ENCODE measurements around the gene JMJD6. TPM values are rescaled to one million over a fixed set of nuclear protein-coding genes. Genes with fewer than 3 reads are reported as not detected.

The JMJD6 gene
- total RNA-seq, 2 donors from 2014 or later = 32.4 to 36.1 TPM

DNA sequence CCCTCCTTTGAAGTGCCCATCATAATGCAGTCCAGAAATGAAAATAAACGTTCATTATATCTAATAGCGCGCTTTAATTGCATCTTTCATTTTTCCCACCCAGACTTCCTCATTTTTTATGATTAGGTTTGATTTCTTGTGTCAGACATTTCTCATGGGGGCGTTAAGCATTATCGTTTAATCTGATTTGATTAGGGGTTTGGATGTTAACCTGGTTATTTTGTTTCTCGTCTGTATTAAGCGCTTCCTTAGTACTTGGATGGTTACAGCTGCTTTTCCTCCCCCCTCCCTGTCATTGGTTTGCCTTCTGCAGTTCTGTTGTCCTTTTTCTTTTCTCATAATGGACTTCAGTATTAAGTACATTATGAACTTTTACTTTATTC is 12.1 kb upstream of the JMJD6 start:
- TF ChIP-seq, protein P1, sequence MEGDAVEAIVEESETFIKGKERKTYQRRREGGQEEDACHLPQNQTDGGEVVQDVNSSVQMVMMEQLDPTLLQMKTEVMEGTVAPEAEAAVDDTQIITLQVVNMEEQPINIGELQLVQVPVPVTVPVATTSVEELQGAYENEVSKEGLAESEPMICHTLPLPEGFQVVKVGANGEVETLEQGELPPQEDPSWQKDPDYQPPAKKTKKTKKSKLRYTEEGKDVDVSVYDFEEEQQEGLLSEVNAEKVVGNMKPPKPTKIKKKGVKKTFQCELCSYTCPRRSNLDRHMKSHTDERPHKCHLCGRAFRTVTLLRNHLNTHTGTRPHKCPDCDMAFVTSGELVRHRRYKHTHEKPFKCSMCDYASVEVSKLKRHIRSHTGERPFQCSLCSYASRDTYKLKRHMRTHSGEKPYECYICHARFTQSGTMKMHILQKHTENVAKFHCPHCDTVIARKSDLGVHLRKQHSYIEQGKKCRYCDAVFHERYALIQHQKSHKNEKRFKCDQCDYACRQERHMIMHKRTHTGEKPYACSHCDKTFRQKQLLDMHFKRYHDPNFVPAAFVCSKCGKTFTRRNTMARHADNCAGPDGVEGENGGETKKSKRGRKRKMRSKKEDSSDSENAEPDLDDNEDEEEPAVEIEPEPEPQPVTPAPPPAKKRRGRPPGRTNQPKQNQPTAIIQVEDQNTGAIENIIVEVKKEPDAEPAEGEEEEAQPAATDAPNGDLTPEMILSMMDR (IDR thresholded peaks at IDR 0.05) = no peak
- H3K27me3 ChIP-seq (replicated peaks; ENCODE audit: insufficient read depth) = no peaks in the 10 kb centered on the region
- ATAC-seq (ENCODE audit: insufficient number of reproducible peaks, low FRiP score, low read depth) = no peak
- H3K27ac ChIP-seq = peak overlapping the region; percentile 98 to 99
- no peak for DNase-seq (ENCODE audit: low spot score)
- H3K9me3 ChIP-seq = no peaks in the 10 kb centered on the region
- H3K36me3 ChIP-seq = peaks cover 10% of the 10 kb centered on the region
- H3K4me1 ChIP-seq (ENCODE audit: control insufficient read depth in 1 of 2, low read depth in 2 of 2) = peaks cover 40 to 60% of the 10 kb centered on the region in 2 donors
- H3K4me3 ChIP-seq = peak overlapping the region; percentile 89

DNA sequence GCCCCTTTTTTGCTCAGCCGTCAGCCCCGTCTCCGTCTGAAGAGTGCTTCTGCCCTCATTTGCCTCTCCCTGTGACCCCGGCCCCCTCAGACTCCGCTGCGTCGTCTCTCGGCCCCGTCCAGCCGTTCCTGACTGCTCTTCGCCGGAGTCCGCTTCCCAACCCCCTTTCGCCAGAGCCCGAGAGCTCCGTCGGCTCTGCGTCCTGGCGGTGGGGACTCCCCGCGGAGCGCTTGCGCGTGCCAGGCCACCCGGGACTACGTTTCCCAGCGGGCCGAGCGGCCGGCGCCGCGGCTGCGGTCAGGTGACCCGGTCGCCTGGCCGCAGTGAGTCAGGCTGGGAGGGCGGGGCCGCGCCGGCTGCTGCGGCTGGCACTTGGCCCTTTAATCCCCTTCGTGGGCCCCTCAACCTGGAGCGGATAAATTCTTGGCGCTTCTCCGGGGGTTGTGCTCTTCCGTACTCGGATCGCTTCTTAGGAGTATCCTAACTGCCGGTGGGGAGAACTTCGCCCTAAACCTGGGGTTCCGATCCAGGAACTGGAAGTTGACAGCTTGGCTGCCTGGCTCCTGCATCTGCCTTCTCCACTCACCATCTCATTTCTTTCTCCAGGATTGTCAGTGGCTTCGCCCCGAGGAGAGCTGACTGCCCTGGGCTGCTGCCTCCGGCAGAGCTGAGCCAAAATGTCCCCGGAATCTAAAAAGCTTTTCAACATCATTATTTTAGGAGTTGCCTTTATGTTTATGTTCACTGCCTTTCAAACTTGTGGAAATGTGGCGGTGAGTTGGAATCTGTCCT is 11.5 kb upstream of the JMJD6 start, which contains the start of gene MFSD11:
Gene MFSD11 (plus strand): TSS at position 444 of the 792 bp plus-strand sequence. CDS start 234 bp downstream, at position 678.
- H3K4me1 ChIP-seq (ENCODE audit: control insufficient read depth in 1 of 2, low read depth in 2 of 2) = peaks cover 42 to 66% of the 10 kb centered on the region in 2 donors
- DNase-seq (ENCODE audit: low spot score) = peak; percentile 47
- H3K36me3 ChIP-seq = peaks cover 9% of the 10 kb centered on the region
- TF ChIP-seq, protein P1 (IDR thresholded peaks at IDR 0.05) = no peak
- no peaks in the 10 kb centered on the region for H3K9me3 ChIP-seq
- H3K4me3 ChIP-seq = peak within 1 kb of the TSS; percentile 89
- no peaks in the 10 kb centered on the region for H3K27me3 ChIP-seq (replicated peaks; ENCODE audit: insufficient read depth)
- ATAC-seq (ENCODE audit: insufficient number of reproducible peaks, low FRiP score, low read depth) = peak; percentile 73
- H3K27ac ChIP-seq = peak within 1 kb of the TSS; percentile 98 to 99

DNA sequence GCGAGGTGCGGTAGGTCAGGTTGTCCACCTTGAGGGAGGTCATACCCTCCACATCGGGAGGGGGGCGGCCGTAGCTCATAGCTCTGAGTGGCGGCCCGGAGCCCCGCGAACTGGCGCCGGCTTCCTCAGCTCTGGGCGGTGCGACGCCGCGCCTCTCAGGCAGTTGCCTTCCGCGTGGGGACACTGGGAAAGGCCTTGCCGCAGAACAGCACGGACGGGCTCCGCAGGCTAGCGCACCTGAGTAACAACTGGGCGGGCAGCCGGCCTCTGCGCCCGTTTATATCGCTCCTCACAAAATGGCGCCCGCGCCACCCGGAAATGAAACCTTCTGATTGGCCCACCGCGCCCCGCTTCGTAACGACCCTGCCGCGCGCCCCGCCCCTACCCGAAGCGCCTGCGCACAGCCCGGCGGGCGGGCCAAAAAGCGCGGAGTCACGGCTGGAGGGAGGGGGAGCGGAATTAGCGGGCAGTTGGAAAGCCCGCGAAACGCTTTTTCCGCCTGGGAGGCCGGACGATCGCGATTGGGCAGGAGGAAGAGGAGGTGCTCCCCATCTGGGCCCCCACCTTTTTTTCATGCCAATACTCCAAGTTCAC is 10.8 kb upstream of the JMJD6 start, which contains the start of gene SRSF2:
Gene SRSF2 (minus strand): TSS at position 250 of the 594 bp plus-strand sequence. CDS start 171 bp downstream, at position 79.
- peak within 1 kb of the TSS; percentile 89 for H3K4me3 ChIP-seq
- H3K27me3 ChIP-seq (replicated peaks; ENCODE audit: insufficient read depth) = no peaks in the 10 kb centered on the region
- ATAC-seq (ENCODE audit: insufficient number of reproducible peaks, low FRiP score, low read depth) (peak; percentile 85), DNase-seq (ENCODE audit: low spot score) (peak; percentile 91)
- TF ChIP-seq, protein P1 (IDR thresholded peaks at IDR 0.05) = no peak
- H3K4me1 ChIP-seq (ENCODE audit: control insufficient read depth in 1 of 2, low read depth in 2 of 2) = peaks cover 47 to 72% of the 10 kb centered on the region in 2 donors
- H3K9me3 ChIP-seq = no peaks in the 10 kb centered on the region
- H3K27ac ChIP-seq = peak within 1 kb of the TSS; percentile 98 to 99
- H3K36me3 ChIP-seq = peaks cover 16% of the 10 kb centered on the region

DNA sequence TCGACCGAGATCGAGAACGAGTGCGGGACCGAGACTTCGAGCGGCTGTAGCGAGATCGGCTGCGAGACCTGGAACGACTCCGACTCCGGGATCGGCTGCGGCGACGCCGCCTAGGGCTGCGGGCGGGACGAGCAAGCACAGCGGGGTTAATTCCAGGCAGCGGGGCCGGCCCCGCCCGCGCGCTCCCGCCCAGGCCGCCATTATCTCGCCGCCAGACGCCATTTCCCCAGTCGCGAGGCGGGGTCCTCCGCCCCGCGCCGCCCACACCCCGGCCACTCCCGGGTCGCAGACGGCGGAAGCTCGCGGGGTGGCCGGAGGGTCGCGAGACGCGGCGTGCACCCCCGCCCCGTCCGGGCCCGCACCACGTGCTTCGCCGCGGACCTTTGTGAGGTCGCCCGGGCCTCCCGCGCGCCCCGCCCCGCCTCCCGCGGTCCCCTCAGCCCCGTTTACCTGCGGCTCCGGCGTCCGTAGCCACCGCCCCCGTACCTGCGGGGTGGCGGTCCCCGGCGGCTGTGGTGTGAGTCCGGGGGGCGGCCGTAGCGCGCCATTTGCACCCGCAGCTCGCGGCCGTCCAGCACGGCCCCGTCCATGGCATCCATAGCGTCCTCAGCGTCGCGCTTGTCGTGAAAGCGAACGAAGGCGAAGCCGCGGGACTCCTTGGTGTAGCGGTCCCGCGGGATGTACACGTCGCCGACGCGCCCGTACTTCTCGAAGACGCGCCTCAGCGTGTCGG is 10.1 kb upstream of the JMJD6 start:
- Histone ChIP-seq H3K9me3 (no peaks in the 10 kb centered on the region), H3K36me3 (peaks cover 20% of the 10 kb centered on the region), H3K27me3 (replicated peaks; ENCODE audit: insufficient read depth) (no peaks in the 10 kb centered on the region), H3K27ac (peak overlapping the region; percentile 98 to 99), H3K4me3 (peak overlapping the region; percentile 89), H3K4me1 (ENCODE audit: control insufficient read depth in 1 of 2, low read depth in 2 of 2) (peaks cover 47 to 77% of the 10 kb centered on the region in 2 donors)
- ATAC-seq (ENCODE audit: insufficient number of reproducible peaks, low FRiP score, low read depth) (peak; percentile 9), DNase-seq (ENCODE audit: low spot score) (no peak)
- TF ChIP-seq, protein P1 (IDR thresholded peaks at IDR 0.05) = peak; percentile 25

Measured in thoracic aorta (tissue), 2 donors.